Stimulated activated CD8-positive, alpha-beta memory T cell treated with anti-CD3 and anti-CD28 coated beads, Interleukin-7, amount 100 ng/mL, for 24 hours (primary cell): ENCODE measurements around the gene LCN2.

ENCODE experiments used
- DNase-seq: peaks from one replicate; pipeline ENCODE4 v3.0.0-alpha.2; 2020; ENCODE audit warnings: low read depth

The LCN2 gene

DNA sequence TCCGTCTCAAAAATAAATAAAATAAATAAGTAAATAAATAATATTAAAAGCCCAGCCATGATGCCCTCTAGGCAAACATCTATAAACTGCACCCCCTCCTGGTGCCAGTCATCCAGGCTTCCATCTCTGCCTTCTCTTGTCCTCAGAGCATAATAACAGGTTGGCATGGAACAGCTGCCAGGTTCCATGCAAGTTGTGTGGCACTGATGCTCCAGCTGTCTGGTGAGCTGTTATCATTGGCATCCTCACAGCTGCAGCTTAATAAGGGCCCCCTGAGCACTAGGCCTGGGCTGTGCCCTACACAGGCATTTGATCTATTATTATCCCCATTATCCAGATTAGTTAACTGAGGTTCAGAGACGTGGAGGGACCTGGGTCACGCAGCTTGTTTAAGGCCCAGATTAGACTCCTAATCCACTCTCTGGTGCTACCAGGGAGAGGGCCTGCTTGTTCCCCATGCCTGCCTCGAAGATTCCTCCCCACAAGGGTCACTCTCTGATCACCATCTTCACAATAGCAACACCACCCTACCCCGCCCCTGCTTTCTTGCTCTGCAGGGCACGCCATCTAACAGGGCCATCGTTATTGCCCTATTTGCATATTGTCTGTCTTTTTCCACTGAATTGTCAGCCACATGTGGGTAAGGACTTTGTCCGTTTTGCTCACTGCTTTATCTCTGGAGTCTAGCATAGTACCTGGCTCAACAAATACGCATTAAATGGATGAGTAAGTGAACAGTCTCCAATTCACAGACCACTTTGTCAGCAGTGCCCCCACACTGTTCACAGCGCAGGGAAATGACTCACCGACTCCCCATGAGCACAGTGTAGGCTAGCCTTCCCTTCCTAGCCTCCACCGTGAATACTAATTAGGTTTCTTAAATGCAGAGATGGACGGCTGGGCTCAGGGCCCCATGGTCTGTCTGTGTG, 52.5 kb downstream of the LCN2 start:
- DNase-seq = no peak

DNA sequence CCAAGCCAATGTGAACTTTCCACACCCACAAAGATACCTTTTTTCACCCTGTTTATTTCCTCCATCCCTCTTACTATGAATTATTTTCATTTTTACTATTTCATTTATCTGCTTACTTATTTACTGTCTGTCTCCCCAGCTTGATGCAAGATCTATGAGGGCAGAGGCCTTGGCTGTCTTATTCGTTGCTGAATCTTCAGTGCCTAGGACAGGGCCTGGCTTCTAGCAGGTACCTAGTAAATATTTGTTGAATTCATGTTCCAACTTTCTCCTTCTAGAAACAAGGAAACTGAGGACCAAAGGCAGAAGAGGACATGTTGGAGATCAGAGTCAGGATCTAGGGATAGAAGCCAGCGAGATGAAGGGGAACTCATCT, 53.4 kb downstream of the LCN2 start:
- DNase-seq = no peak
